HCT116 (cell line): Measurements from ENCODE around the gene ST3GAL3. TPM values are rescaled to one million over a fixed set of nuclear protein-coding genes. Genes with fewer than 3 reads are reported as not detected.

Experiments used
- ATAC-seq: fragments of 200-7000 bp; cut with Tn5 transposase; 2 replicates; pipeline ENCODE4 v1.9.1; 2020; ENCODE audit warnings: mild to moderate bottlenecking, moderate library complexity
- BruUV-seq: library from RNA; stranded (reverse); fragments of 400-500 nt; replicated peaks from 2 replicates; lab custom pipeline; 2021; lab: Mats Ljungman, UMichigan
- CTCF ChIA-PET: fragments of 300-600 bp; sonication (Branson Sonifier 250); formaldehyde crosslinking; loops from one replicate; lab custom pipeline; 2021; ENCODE audit warnings: antibody characterized with exemption; lab: Charles Lee
- POLR2A ChIA-PET: fragments of 300-600, 350-600 bp; sonication (Branson Sonifier 250); formaldehyde crosslinking; loops from one replicate; lab custom pipeline; 2021; ENCODE audit warnings: antibody characterized with exemption; lab: Charles Lee
- RAD21 ChIA-PET, 2 experiments: fragments of 300-600 bp; sonication (Branson Sonifier 250); formaldehyde crosslinking; loops; one replicate each; lab custom pipeline; 2023; ENCODE audit warnings: low total read pairs in 2 of 2; ENCODE audit not compliant: uncharacterized antibody in 2 of 2, unreplicated experiment in 2 of 2, low non-redundant PET in 1 of 2; lab: Charles Lee
- DNase-seq: peaks from one replicate; pipeline ENCODE4 v3.0.0-alpha.2; 2010; ENCODE audit warnings: low read depth, low spot score
- H2AFZ ChIP-seq: fragments of 200-600 bp; shearing (Covaris generic), sonication (generic); 2 replicates; pipeline ENCODE4 v1.6.1; 2017; ENCODE audit warnings: low read depth, mixed run types, mixed read lengths, antibody characterized with exemption, low read length; ENCODE audit not compliant: poor library complexity, severe bottlenecking
- H3K27ac ChIP-seq: 2 replicates; pipeline ENCODE4 v1.5.1; 2012; ENCODE audit warnings: low read depth, low read length
- H3K27me3 ChIP-seq: fragments of 200-600 bp; sonication (generic); 2 replicates; pipeline ENCODE4 v1.6.1; 2016; ENCODE audit warnings: mixed run types, low read length, mixed read lengths; ENCODE audit not compliant: insufficient read depth
- H3K36me3 ChIP-seq, 2 experiments: fragments of 200-500 bp in 1 of 2; fragments of 200-600 bp in 1 of 2; sonication (Bioruptor generic) in 1 of 2; sonication (generic) in 1 of 2; 2 replicates each; pipeline versions ENCODE4 v1.5.1 to v1.6.1; 2014 to 2016; ENCODE audit warnings: low read length in 2 of 2, inconsistent platforms in 1 of 2, mixed read lengths in 1 of 2, mixed run types in 1 of 2; ENCODE audit not compliant: insufficient read depth in 2 of 2, control insufficient read depth in 1 of 2
- H3K4me1 ChIP-seq, 2 experiments: fragments of 200-600 bp in 1 of 2; sonication (generic) in 1 of 2; 2 replicates each; pipeline versions ENCODE4 v1.5.1 to v1.6.1; 2012 to 2017; ENCODE audit warnings: low read length in 2 of 2, inconsistent platforms in 1 of 2, mild to moderate bottlenecking in 1 of 2, mixed read lengths in 1 of 2, mixed run types in 1 of 2, moderate library complexity in 1 of 2; ENCODE audit not compliant: insufficient read depth in 2 of 2, control insufficient read depth in 1 of 2
- H3K4me2 ChIP-seq: fragments of 200-600 bp; sonication (generic); 2 replicates; pipeline ENCODE4 v1.6.1; 2017; ENCODE audit warnings: mixed run types, low read length, mixed read lengths
- H3K4me3 ChIP-seq, 2 experiments: fragments of 200-600 bp in 1 of 2; sonication (generic) in 1 of 2; replicated peaks in 1 of 2; 2 replicates each; pipeline ENCODE4 v1.5.1; 2011 to 2016; ENCODE audit warnings: low read length in 2 of 2, control low read depth in 1 of 2, low read depth in 1 of 2, mild to moderate bottlenecking in 1 of 2, mixed read lengths in 1 of 2, mixed run types in 1 of 2
- H3K79me2 ChIP-seq: fragments of 200-600 bp; sonication (generic); 2 replicates; pipeline ENCODE4 v1.6.1; 2017; ENCODE audit warnings: mild to moderate bottlenecking, mixed run types, low read length, moderate library complexity, mixed read lengths; ENCODE audit not compliant: insufficient read depth
- H3K9ac ChIP-seq: fragments of 200-600 bp; sonication (generic); 2 replicates; pipeline ENCODE4 v1.6.1; 2016; ENCODE audit warnings: low read length, mixed read lengths
- H3K9me2 ChIP-seq: fragments of 200-600 bp; sonication (generic), shearing (Covaris generic); 2 replicates; pipeline ENCODE4 v1.6.1; 2017; ENCODE audit warnings: mixed run types, mild to moderate bottlenecking, moderate library complexity; ENCODE audit not compliant: insufficient read depth
- H3K9me3 ChIP-seq, 2 experiments: fragments of 200-500 bp in 1 of 2; fragments of 200-600 bp in 1 of 2; sonication (Bioruptor generic) in 1 of 2; sonication (generic) in 1 of 2; 2 replicates each; pipeline ENCODE4 v1.6.1; 2014 to 2017; ENCODE audit warnings: low read length in 2 of 2, mixed read lengths in 2 of 2, inconsistent platforms in 1 of 2, low read depth in 1 of 2, mild to moderate bottlenecking in 1 of 2, mixed run types in 1 of 2, moderate library complexity in 1 of 2; ENCODE audit not compliant: control insufficient read depth in 1 of 2, insufficient read depth in 1 of 2
- H4K20me1 ChIP-seq: fragments of 200-600 bp; sonication (generic), shearing (Covaris generic); 2 replicates; pipeline ENCODE4 v1.6.1; 2017; ENCODE audit warnings: mixed run types, mild to moderate bottlenecking, moderate library complexity; ENCODE audit not compliant: insufficient read depth
- ATF3 ChIP-seq: IDR thresholded peaks from 2 replicates; pipeline ENCODE4 v1.6.1; 2012
- CBX3 ChIP-seq: IDR thresholded peaks from 2 replicates; pipeline ENCODE4 v1.6.1; 2012; ENCODE audit warnings: low read depth
- CEBPB ChIP-seq: IDR thresholded peaks from 2 replicates; pipeline ENCODE4 v1.6.1; 2012; ENCODE audit warnings: low read depth
- ELF1 ChIP-seq: IDR thresholded peaks from 2 replicates; pipeline ENCODE4 v1.6.1; 2012; ENCODE audit warnings: low read depth, borderline replicate concordance
- EZH2phosphoT487 ChIP-seq: fragments of 200-600 bp; IDR thresholded peaks from 2 replicates; pipeline ENCODE4 v1.6.1; 2018; ENCODE audit warnings: antibody characterized with exemption, borderline replicate concordance
- FOSL1 ChIP-seq: IDR thresholded peaks from 2 replicates; pipeline ENCODE4 v1.6.1; 2012; ENCODE audit warnings: low read depth
- JUND ChIP-seq: IDR thresholded peaks from 2 replicates; pipeline ENCODE4 v1.6.1; 2012
- MAX ChIP-seq: IDR thresholded peaks from 2 replicates; pipeline ENCODE4 v1.6.1; 2012
- REST ChIP-seq: IDR thresholded peaks from 2 replicates; pipeline ENCODE4 v1.6.1; 2012; ENCODE audit warnings: low read depth
- SIN3A ChIP-seq: IDR thresholded peaks from 2 replicates; pipeline ENCODE4 v1.6.1; 2012; ENCODE audit warnings: low read depth
- SP1 ChIP-seq: IDR thresholded peaks from 2 replicates; pipeline ENCODE4 v1.6.1; 2012; ENCODE audit warnings: low read depth
- TCF7L2 ChIP-seq: IDR thresholded peaks from 2 replicates; pipeline ENCODE4 v1.7.0; 2011; ENCODE audit warnings: borderline replicate concordance, inconsistent platforms; ENCODE audit not compliant: insufficient read depth, insufficient read length; ENCODE audit errors: extremely low read depth
- ZBTB33 ChIP-seq: IDR thresholded peaks from 2 replicates; pipeline ENCODE4 v1.6.1; 2011; ENCODE audit warnings: mild to moderate bottlenecking, low read length, moderate library complexity; ENCODE audit not compliant: insufficient replicate concordance; ENCODE audit errors: extremely low read depth
- ZFX ChIP-seq: fragments of 450-650 bp; IDR thresholded peaks from 2 replicates; pipeline ENCODE4 v1.6.1; 2017
- ZNF274 ChIP-seq: fragments of 200-500 bp; sonication (Bioruptor generic); IDR thresholded peaks from 2 replicates; pipeline ENCODE4 v1.6.1; 2014; ENCODE audit warnings: mild to moderate bottlenecking, low read depth, low read length, inconsistent platforms
- intact Hi-C: fragments of 100-400 bp; cut with micrococcal nuclease; formaldehyde crosslinking; loops from 2 replicates; pipeline ENCODE4 v1.10.0; 2022
- total RNA-seq: library from RNA; stranded (reverse); gene quantifications from one replicate; pipeline ENCODE4 v1.2.1, GENCODE V29; 2021; ENCODE audit not compliant: unreplicated experiment

Gene ST3GAL3
- total RNA-seq, 1 experiment from 2014 or later: 7.2 TPM

GRCh38 chr1:43961692-43962091 lies 254.4 kb downstream of the ST3GAL3 start:
- Histone ChIP-seq H3K27me3 (no peaks in the 10 kb centered on the region), H4K20me1 (no peaks in the 10 kb centered on the region)
- no TSS peak for BruUV-seq

More at GRCh38 chr1:43961692-43962091, 254.4 kb downstream of the ST3GAL3 start:
- DNase-seq: no peak
- no peaks in the 10 kb centered on the region for H3K79me2 ChIP-seq
- ChIA-PET POLR2A (no interaction called here), CTCF (no interaction called here), RAD21 (no interaction called here)
- ATAC-seq: no peak
- no peaks in the 10 kb centered on the region for H3K9me2 ChIP-seq
- no peak overlapping the region for H3K4me2 ChIP-seq
- H3K9me3 ChIP-seq: no peaks in the 10 kb centered on the region
- intact Hi-C loops: no loop called here
- H3K36me3 ChIP-seq: peaks cover 0 to 4% of the 10 kb centered on the region in 2 experiments; a peak in 2 of 4 replicates
- H3K27ac ChIP-seq: no peak overlapping the region
- no peaks in the 10 kb centered on the region for H3K4me1 ChIP-seq
- no peak for TF ChIP-seq EZH2phosphoT487
- no peak for TF ChIP-seq JUND
- TF ChIP-seq ZFX: no peak
- no peak for TF ChIP-seq REST
- no peak for TF ChIP-seq MAX
- TF ChIP-seq CEBPB: no peak
- no peak for TF ChIP-seq ELF1
- no peak for TF ChIP-seq SIN3A
- no peak for TF ChIP-seq TCF7L2
- TF ChIP-seq SP1: no peak
- no peak for TF ChIP-seq FOSL1
- no peak for TF ChIP-seq ZBTB33
- no peak for TF ChIP-seq CBX3
- no peak for TF ChIP-seq ATF3
- TF ChIP-seq ZNF274: no peak
- H2AFZ ChIP-seq: no peak overlapping the region
- H3K4me3 ChIP-seq: no peak overlapping the region
- no peak overlapping the region for H3K9ac ChIP-seq
